Measurements from ENCODE around the gene PRPSAP1.

The PRPSAP1 gene

GRCh38 chr17:76264755-76265623 lies 88.7 kb downstream of the PRPSAP1 start, which contains the start of gene UBALD2:
Gene UBALD2, plus strand, starts transcription at chr17:76265348. Its CDS starts 158 bp downstream, at chr17:76265506.
- peak; percentile 98 to 99 (median 99) for DNase-seq

- peak in 1 of 3 experiments; percentile 62 for DNase-seq
Observed at GRCh38 chr17:76264425-76264754, 89.3 kb downstream of the PRPSAP1 start.

- DNase-seq: no peak
Observed at GRCh38 chr17:76263896-76264295, 89.8 kb downstream of the PRPSAP1 start.

DNA sequence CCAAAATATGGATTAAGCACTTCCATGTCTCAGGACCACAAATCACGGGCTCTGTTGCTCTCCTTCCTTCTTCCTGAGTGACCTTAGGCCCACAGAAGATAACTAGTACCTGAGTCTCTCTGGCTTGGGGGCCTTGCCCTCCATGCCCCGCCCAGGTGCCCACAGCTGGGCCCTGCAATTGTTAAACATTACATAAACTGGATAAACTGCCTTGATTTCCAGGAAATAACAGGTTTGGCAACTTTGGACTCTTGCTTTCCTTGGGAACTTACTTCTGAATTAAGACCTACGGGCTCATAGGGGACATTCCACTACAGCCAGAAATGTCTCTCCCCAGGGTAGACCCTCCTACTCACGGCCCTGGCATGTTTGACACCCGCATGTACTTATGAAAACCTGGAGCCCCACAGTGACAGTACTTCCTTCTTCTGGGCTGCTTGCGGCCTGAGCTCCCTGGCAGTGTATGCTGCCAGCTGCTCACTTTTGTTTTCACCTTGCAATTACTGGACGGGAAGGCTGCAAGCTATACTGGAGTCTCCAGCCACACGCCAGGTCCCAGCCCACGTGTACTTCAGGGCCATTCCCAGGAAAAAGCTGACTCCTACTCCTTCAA lies 90.9 kb downstream of the PRPSAP1 start:
- DNase-seq: peak in 2 of 3 experiments; percentile 23 to 53

GRCh38 chr17:76261421-76262215 lies 92.1 kb downstream of the PRPSAP1 start:
- DNase-seq: peak in 1 of 3 experiments; percentile 10

- DNase-seq: no peak
Observed at GRCh38 chr17:76260669-76261068, 93.0 kb downstream of the PRPSAP1 start.

GRCh38 chr17:76260220-76260619 lies 93.5 kb downstream of the PRPSAP1 start:
- peak in 1 of 3 experiments; percentile 9 for DNase-seq

Measured in NCI-H1417 (cell line).